Measurements from ENCODE around the gene COBL.

The COBL gene

DNA sequence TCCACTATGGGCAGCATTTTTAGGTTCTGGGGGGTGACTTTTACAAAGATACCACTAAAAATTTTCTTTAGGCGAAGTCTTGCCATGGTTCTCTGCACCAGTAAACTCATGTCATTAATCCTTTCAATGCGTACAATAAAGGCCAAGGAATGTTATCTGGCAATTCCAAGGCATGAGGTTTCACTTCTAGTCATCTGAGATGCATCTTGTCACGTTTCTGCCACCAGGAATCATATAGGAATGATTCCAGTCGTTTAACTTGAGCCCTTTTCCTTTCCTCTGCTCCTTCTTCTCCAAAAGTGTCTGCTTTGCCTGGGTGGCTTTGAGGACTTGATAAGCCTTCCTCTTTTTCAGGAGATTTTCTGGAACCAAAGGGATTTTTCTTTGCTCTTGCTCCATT, 56.8 kb downstream of the COBL start:
- Histone ChIP-seq H3K27ac (no peak overlapping the region), H3K4me3 (ENCODE audit: low read depth, low read length) (no peak overlapping the region), H3K36me3 (replicated peaks) (no peaks in the 10 kb centered on the region), H3K27me3 (replicated peaks) (no peaks in the 10 kb centered on the region)
- DNase-seq = no peak
- no peak for TF ChIP-seq CTCF (IDR thresholded peaks at IDR 0.05; ENCODE audit: low read depth, low read length, missing control alignments)
- in situ Hi-C loops (cut with HindIII; ENCODE audit: low pct_ligation_motif_present, low sequenced_read_pairs) = no loop called here

DNA sequence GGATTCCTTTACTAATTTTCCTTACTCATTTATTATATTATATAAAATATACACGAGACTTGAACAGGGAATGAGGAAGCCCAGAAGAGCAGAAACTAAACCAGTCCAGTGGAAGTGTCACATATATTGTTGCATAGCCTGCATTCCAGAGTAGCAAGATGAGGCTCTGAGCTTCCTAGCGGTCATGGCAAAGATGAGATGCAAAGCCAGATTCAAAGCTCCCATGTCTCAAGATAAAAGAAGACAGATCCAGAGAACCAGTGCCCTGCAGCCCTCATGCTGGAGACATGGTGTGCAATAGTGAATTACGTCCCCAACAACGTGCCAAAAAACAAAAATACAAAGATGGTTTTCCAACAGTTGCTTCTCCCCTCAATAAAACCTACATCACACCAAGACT, 59.7 kb downstream of the COBL start:
- H3K27ac ChIP-seq = no peak overlapping the region
- DNase-seq = no peak
- H3K27me3 ChIP-seq (replicated peaks) = no peaks in the 10 kb centered on the region
- in situ Hi-C loops (cut with HindIII; ENCODE audit: low pct_ligation_motif_present, low sequenced_read_pairs) = no loop called here
- TF ChIP-seq CTCF (IDR thresholded peaks at IDR 0.05; ENCODE audit: low read depth, low read length, missing control alignments) = no peak
- H3K36me3 ChIP-seq (replicated peaks) = no peaks in the 10 kb centered on the region
- no peak overlapping the region for H3K4me3 ChIP-seq (ENCODE audit: low read depth, low read length)

- no peaks in the 10 kb centered on the region for H3K27me3 ChIP-seq (replicated peaks)
- no peak for DNase-seq
- no peaks in the 10 kb centered on the region for H3K36me3 ChIP-seq (replicated peaks)
- in situ Hi-C loops (cut with HindIII; ENCODE audit: low pct_ligation_motif_present, low sequenced_read_pairs) = no loop called here
- H3K4me3 ChIP-seq (ENCODE audit: low read depth, low read length) = no peak overlapping the region
- no peak for TF ChIP-seq CTCF (IDR thresholded peaks at IDR 0.05; ENCODE audit: low read depth, low read length, missing control alignments)
- H3K27ac ChIP-seq = no peak overlapping the region
Observed at GRCh38 chr7:51256209-51256781, 60.3 kb downstream of the COBL start.

DNA sequence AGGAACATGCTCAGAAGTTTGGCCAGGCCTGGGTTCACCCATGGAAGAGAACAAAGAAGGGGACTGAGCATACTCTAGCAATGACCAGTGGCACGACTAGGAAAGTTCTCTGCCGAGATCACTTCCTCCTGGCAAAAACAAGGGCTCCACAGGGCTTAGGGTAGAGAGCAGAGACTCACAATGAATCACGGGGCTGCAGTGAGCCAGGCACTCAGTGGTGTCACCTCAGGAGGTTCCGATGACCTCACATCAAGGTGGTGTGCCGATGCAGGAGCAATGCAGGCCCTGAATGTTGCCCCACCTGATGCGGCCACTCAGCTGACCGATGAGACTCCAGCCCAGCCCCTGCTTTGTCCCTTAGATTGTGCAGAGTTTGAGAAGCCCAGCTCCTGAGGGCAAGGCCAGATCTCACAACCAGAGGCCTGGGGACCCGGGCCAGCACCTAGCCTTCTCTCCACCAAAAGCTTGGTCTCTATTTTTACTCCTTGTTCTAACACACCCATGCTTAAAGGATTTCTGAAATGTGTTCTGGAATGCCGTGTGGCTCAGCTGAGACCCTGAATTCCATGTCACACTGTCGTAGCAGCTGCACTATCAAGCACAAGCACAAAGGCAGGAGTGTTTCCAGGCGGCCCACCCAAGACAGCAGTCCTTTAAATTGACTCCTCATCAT, 60.9 kb downstream of the COBL start:
- no peaks in the 10 kb centered on the region for H3K27me3 ChIP-seq (replicated peaks)
- no peak for TF ChIP-seq CTCF (IDR thresholded peaks at IDR 0.05; ENCODE audit: low read depth, low read length, missing control alignments)
- no peak overlapping the region for H3K4me3 ChIP-seq (ENCODE audit: low read depth, low read length)
- no peak overlapping the region for H3K27ac ChIP-seq
- no peak for DNase-seq
- in situ Hi-C loops (cut with HindIII; ENCODE audit: low pct_ligation_motif_present, low sequenced_read_pairs) = no loop called here
- H3K36me3 ChIP-seq (replicated peaks) = no peaks in the 10 kb centered on the region

DNA sequence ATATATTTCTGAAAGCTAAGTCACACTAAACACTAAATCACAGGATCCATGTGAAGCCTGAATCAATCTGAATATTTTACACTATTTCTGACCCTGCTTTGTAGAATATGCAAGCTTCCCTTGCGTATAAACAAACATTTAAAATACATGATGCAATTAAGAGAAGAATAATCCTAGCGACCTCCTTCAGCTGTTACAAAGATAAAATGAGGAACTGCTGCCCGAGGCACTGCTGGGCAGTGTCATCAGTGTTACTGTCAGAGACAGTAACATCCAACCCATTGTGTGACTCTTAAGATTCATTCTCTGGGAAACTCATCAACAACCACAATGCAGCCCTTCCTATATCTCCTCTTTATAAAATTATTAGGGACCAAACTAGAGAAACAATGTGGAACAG, 61.6 kb downstream of the COBL start:
- DNase-seq = no peak
- no peak overlapping the region for H3K27ac ChIP-seq
- H3K27me3 ChIP-seq (replicated peaks) = no peaks in the 10 kb centered on the region
- H3K36me3 ChIP-seq (replicated peaks) = no peaks in the 10 kb centered on the region
- no peak for TF ChIP-seq CTCF (IDR thresholded peaks at IDR 0.05; ENCODE audit: low read depth, low read length, missing control alignments)
- no peak overlapping the region for H3K4me3 ChIP-seq (ENCODE audit: low read depth, low read length)
- in situ Hi-C loops (cut with HindIII; ENCODE audit: low pct_ligation_motif_present, low sequenced_read_pairs) = no loop called here

DNA sequence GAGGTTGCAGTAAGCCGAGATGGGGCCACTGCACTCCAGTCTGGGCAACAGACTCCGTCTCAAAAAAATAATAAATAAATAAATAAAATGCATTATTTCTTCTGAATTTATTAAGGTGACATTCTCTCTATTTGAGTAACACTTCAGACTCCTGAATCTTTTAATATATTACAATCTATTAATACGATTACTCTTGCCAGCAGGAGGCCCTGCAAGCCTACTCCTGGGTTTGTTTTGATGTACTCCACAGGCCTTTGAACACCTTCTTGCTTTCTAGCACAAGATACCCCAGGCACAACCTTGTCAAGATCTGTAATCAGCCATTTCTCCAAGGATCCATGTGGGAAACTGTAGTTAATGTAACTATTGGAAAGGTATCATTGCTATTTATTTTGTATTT, 63.5 kb downstream of the COBL start:
- DNase-seq = no peak
- no peak overlapping the region for H3K4me3 ChIP-seq (ENCODE audit: low read depth, low read length)

More for the DNA sequence above, 63.5 kb downstream of the COBL start:
- Histone ChIP-seq H3K27me3 (replicated peaks) (no peaks in the 10 kb centered on the region), H3K27ac (no peak overlapping the region), H3K36me3 (replicated peaks) (no peaks in the 10 kb centered on the region)
- TF ChIP-seq CTCF (IDR thresholded peaks at IDR 0.05; ENCODE audit: low read depth, low read length, missing control alignments) = no peak
- in situ Hi-C loops (cut with HindIII; ENCODE audit: low pct_ligation_motif_present, low sequenced_read_pairs) = no loop called here

Data from brain microvascular endothelial cell (primary cell).